ENCODE data around the gene ADGRV1. TPM values are rescaled to one million over a fixed set of nuclear protein-coding genes. Genes with fewer than 3 reads are reported as not detected.

The ADGRV1 gene, protein sequence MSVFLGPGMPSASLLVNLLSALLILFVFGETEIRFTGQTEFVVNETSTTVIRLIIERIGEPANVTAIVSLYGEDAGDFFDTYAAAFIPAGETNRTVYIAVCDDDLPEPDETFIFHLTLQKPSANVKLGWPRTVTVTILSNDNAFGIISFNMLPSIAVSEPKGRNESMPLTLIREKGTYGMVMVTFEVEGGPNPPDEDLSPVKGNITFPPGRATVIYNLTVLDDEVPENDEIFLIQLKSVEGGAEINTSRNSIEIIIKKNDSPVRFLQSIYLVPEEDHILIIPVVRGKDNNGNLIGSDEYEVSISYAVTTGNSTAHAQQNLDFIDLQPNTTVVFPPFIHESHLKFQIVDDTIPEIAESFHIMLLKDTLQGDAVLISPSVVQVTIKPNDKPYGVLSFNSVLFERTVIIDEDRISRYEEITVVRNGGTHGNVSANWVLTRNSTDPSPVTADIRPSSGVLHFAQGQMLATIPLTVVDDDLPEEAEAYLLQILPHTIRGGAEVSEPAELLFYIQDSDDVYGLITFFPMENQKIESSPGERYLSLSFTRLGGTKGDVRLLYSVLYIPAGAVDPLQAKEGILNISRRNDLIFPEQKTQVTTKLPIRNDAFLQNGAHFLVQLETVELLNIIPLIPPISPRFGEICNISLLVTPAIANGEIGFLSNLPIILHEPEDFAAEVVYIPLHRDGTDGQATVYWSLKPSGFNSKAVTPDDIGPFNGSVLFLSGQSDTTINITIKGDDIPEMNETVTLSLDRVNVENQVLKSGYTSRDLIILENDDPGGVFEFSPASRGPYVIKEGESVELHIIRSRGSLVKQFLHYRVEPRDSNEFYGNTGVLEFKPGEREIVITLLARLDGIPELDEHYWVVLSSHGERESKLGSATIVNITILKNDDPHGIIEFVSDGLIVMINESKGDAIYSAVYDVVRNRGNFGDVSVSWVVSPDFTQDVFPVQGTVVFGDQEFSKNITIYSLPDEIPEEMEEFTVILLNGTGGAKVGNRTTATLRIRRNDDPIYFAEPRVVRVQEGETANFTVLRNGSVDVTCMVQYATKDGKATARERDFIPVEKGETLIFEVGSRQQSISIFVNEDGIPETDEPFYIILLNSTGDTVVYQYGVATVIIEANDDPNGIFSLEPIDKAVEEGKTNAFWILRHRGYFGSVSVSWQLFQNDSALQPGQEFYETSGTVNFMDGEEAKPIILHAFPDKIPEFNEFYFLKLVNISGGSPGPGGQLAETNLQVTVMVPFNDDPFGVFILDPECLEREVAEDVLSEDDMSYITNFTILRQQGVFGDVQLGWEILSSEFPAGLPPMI (N-terminal part only)
- total RNA-seq, result not detected
- long read RNA-seq, result 0 reads

GRCh38 chr5:90558344-90559192, at the start of gene ADGRV1:
TSS of gene ADGRV1 (plus strand) at chr5:90558797. CDS start at chr5:90558896, 99 bp downstream.
- Histone ChIP-seq H3K36me3 (no peaks in the 10 kb centered on the region), H3K4me3 (peak within 1 kb of the TSS; percentile 59), H3K27me3 (ENCODE audit: low read depth) (peaks cover 94% of the 10 kb centered on the region), H3K4me1 (peaks cover 15% of the 10 kb centered on the region), H3K27ac (replicated peaks) (no peak within 1 kb of the TSS), H3K9me3 (replicated peaks) (no peaks in the 10 kb centered on the region)
- TF ChIP-seq, protein P1, sequence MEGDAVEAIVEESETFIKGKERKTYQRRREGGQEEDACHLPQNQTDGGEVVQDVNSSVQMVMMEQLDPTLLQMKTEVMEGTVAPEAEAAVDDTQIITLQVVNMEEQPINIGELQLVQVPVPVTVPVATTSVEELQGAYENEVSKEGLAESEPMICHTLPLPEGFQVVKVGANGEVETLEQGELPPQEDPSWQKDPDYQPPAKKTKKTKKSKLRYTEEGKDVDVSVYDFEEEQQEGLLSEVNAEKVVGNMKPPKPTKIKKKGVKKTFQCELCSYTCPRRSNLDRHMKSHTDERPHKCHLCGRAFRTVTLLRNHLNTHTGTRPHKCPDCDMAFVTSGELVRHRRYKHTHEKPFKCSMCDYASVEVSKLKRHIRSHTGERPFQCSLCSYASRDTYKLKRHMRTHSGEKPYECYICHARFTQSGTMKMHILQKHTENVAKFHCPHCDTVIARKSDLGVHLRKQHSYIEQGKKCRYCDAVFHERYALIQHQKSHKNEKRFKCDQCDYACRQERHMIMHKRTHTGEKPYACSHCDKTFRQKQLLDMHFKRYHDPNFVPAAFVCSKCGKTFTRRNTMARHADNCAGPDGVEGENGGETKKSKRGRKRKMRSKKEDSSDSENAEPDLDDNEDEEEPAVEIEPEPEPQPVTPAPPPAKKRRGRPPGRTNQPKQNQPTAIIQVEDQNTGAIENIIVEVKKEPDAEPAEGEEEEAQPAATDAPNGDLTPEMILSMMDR (IDR thresholded peaks at IDR 0.05; ENCODE audit: borderline replicate concordance), result no peak
- intact Hi-C loops (cut with micrococcal nuclease), result no loop called here
- DNase-seq, result peak; percentile 16

DNA sequence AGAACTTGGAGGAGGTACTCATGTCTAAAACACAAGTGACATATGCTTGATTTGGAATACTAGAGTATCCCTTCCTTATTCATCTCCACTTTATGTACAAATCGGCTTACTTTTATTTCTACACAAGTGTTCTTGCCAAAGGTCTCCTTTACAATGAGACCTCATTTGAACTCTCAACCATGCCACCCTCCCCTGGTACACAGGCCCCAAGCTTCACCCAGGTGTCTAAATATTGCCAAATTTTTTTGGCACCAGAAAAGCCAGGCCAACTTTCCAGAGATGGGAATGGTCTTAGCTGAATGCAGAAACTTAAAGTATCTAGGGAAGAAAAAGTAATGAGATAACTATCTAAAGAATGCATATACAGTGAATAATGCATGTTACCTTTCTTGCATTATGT, 48.2 kb upstream of the ADGRV1 start:
- no peak overlapping the region for H3K27ac ChIP-seq (replicated peaks)
- no peaks in the 10 kb centered on the region for H3K36me3 ChIP-seq
- H3K27me3 ChIP-seq (ENCODE audit: low read depth), result no peaks in the 10 kb centered on the region
- H3K4me1 ChIP-seq, result no peaks in the 10 kb centered on the region
- H3K9me3 ChIP-seq (replicated peaks), result no peaks in the 10 kb centered on the region
- intact Hi-C loops (cut with micrococcal nuclease), result no loop called here
- no peak for DNase-seq
- no peak overlapping the region for H3K4me3 ChIP-seq
- TF ChIP-seq, protein P1 (IDR thresholded peaks at IDR 0.05; ENCODE audit: borderline replicate concordance), result no peak

DNA sequence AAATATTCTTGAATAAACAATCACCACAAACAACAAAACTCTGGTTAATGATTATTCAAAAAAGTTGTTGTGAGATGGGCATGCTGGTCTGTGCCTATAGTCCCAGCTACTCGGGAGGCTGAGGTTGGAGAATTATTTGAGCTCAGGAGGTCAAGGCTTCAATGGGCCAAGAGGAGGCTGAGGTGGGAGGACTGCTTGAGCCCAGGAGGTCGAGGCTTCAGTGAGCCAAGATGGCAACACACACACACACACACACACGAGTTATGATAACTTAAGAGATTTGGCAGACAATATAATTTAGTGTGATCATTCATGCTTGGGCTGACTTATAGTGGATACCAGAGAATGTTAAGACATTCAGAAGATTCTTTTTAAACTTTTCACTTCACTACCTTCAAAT, 44.1 kb upstream of the ADGRV1 start:
- Histone ChIP-seq H3K9me3 (replicated peaks) (no peaks in the 10 kb centered on the region), H3K4me3 (no peak overlapping the region), H3K27ac (replicated peaks) (no peak overlapping the region), H3K27me3 (ENCODE audit: low read depth) (no peaks in the 10 kb centered on the region), H3K36me3 (peaks cover 19% of the 10 kb centered on the region), H3K4me1 (no peaks in the 10 kb centered on the region)
- intact Hi-C loops (cut with micrococcal nuclease), result no loop called here
- no peak for DNase-seq
- TF ChIP-seq, protein P1 (IDR thresholded peaks at IDR 0.05; ENCODE audit: borderline replicate concordance), result no peak

DNA sequence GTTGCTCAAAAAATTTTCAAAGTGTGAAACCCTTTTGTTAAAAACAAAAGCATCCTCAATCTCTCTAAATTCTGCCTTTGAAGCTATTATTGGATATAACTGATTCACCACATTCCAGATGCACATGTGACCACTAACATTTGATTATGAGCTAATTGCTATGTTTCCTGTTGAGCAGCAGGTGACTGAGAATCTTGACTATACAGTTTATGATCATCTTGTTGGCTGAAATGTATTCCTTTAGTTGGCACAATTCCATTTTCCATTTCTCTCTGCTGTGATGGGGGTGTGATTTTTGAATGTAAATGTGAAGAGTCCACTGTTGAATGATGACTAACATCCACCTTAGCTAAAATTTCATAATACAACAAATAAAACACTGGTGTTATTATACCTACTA, 39.9 kb upstream of the ADGRV1 start:
- no peak overlapping the region for H3K27ac ChIP-seq (replicated peaks)
- no peak for DNase-seq
- no peaks in the 10 kb centered on the region for H3K9me3 ChIP-seq (replicated peaks)
- no peaks in the 10 kb centered on the region for H3K27me3 ChIP-seq (ENCODE audit: low read depth)
- H3K4me3 ChIP-seq, result no peak overlapping the region
- intact Hi-C loops (cut with micrococcal nuclease), result no loop called here
- TF ChIP-seq, protein P1 (IDR thresholded peaks at IDR 0.05; ENCODE audit: borderline replicate concordance), result no peak
- no peaks in the 10 kb centered on the region for H3K4me1 ChIP-seq
- peaks cover 58% of the 10 kb centered on the region for H3K36me3 ChIP-seq

Data from left ventricle myocardium inferior (tissue), 1 donor.